PC-3 (cell line): Measurements from ENCODE around the gene GTPBP8.
A peak's percentile ranks its signal among the peaks of the same experiment; 100 is the strongest.

Experiments
- CTCF ChIP-seq: fragments of 300-600 bp; sonication (generic); conservative IDR thresholded peaks from 2 replicates; pipeline ENCODE4 v1.5.1; 2017; ENCODE audit warnings: antibody characterized with exemption, low read depth, mild to moderate bottlenecking, low read length
- EZH2 ChIP-seq: fragments of 300-600 bp; sonication (generic); IDR thresholded peaks from one replicate; pipeline ENCODE4 v1.6.1; 2017; ENCODE audit warnings: antibody characterized with exemption, mild to moderate bottlenecking, low read length; ENCODE audit not compliant: unreplicated experiment
- EZH2phosphoT487 ChIP-seq: fragments of 300-600 bp; sonication (generic); IDR thresholded peaks from 2 replicates; pipeline ENCODE4 v1.6.1; 2018; ENCODE audit warnings: mild to moderate bottlenecking, antibody characterized with exemption, low read length, borderline replicate concordance

GRCh38 chr3:112979244-112979832 is 11.4 kb upstream of the GTPBP8 start:
- peak; percentile 87 for TF ChIP-seq CTCF
- TF ChIP-seq EZH2: no peak
- TF ChIP-seq EZH2phosphoT487: no peak
